Measurements from ENCODE around the gene PLXND1.

DNA sequence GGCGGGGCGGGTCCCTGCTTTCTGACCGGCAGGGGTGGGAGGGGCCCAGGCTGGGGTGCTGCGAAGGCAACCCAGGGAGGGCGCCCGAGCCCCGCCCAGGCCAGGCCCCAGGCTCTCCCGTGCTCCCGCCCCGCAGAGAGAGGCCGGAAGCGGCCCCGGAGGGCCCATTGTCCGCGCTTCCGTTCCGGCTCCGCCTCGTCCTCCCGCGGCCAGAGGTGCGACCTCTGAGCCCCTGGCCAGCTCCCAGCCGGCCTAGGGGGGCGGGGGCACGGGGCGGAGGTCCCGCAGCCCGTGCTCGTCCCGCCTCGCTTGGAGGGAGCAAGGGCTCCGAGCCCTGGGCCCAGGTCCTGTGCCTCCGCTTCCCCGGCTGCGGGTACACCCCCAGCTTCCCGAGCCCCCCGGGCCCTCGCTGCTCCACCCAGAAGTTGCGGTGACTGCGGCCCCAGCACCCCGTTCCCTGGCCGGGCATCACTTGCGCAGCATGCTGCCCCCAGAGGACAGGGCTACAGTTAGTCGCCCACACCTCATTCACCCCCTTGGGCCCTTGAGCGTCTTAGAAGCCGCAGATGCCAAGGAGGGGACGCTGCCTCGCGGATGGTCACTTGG, 20.4 kb upstream of the PLXND1 start:
- TF ChIP-seq POLR2A (IDR thresholded peaks at IDR 0.05): peak; percentile 28 to 32
- TF ChIP-seq, protein P1, sequence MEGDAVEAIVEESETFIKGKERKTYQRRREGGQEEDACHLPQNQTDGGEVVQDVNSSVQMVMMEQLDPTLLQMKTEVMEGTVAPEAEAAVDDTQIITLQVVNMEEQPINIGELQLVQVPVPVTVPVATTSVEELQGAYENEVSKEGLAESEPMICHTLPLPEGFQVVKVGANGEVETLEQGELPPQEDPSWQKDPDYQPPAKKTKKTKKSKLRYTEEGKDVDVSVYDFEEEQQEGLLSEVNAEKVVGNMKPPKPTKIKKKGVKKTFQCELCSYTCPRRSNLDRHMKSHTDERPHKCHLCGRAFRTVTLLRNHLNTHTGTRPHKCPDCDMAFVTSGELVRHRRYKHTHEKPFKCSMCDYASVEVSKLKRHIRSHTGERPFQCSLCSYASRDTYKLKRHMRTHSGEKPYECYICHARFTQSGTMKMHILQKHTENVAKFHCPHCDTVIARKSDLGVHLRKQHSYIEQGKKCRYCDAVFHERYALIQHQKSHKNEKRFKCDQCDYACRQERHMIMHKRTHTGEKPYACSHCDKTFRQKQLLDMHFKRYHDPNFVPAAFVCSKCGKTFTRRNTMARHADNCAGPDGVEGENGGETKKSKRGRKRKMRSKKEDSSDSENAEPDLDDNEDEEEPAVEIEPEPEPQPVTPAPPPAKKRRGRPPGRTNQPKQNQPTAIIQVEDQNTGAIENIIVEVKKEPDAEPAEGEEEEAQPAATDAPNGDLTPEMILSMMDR (IDR thresholded peaks at IDR 0.05): no peak

All from adrenal gland (tissue), 5 donors.